ENCODE results near the gene NRGN. TPM values are rescaled to one million over a fixed set of nuclear protein-coding genes. Genes with fewer than 3 reads are reported as not detected.

NRGN gene
- total RNA-seq, 1 donor from 2014 or later = not detected

DNA sequence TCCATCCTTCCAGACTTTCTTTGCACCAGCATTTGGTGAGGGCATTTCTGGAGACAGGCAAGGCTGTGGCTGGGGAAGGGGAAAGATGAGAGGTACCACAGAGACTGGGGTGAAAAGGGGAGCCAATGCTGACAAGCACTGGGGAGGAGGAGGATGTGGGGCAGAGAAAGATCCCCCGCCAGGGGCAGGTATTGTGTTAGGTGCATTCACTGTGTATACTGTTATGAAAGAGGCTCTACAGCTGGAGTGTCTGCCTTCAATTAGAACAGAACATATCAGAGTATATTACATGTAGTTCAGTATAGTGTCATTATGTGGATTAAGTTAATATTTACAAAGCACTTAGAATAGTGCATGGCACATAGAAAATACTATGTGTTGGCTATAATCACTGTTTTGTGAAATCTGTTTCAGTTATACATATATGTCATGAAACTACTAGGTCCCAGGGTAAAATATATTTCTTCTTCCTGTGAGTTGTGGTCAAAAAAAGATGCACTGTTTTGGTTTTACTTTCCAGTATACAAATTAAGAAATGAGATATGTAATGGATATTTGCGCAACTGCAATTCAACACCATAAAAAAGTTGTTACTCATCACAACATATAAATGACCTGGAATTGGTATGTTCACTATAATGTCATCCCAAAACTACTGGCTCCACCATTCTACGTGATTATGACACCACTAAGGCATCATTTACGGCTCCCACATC, 52.0 kb downstream of the NRGN start:
- H3K36me3 ChIP-seq (ENCODE audit: control insufficient read depth, insufficient read depth, low read length) = no peaks in the 10 kb centered on the region
- DNase-seq (ENCODE audit: low read depth) = no peak
- TF ChIP-seq, protein P1, sequence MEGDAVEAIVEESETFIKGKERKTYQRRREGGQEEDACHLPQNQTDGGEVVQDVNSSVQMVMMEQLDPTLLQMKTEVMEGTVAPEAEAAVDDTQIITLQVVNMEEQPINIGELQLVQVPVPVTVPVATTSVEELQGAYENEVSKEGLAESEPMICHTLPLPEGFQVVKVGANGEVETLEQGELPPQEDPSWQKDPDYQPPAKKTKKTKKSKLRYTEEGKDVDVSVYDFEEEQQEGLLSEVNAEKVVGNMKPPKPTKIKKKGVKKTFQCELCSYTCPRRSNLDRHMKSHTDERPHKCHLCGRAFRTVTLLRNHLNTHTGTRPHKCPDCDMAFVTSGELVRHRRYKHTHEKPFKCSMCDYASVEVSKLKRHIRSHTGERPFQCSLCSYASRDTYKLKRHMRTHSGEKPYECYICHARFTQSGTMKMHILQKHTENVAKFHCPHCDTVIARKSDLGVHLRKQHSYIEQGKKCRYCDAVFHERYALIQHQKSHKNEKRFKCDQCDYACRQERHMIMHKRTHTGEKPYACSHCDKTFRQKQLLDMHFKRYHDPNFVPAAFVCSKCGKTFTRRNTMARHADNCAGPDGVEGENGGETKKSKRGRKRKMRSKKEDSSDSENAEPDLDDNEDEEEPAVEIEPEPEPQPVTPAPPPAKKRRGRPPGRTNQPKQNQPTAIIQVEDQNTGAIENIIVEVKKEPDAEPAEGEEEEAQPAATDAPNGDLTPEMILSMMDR (IDR thresholded peaks at IDR 0.05; ENCODE audit: insufficient read depth, low read length, poor library complexity, severe bottlenecking) = no peak
- no peak overlapping the region for H3K4me3 ChIP-seq (ENCODE audit: low read depth, low read length)
- no peaks in the 10 kb centered on the region for H3K27me3 ChIP-seq (ENCODE audit: control insufficient read depth, insufficient read depth, low read length)

DNA sequence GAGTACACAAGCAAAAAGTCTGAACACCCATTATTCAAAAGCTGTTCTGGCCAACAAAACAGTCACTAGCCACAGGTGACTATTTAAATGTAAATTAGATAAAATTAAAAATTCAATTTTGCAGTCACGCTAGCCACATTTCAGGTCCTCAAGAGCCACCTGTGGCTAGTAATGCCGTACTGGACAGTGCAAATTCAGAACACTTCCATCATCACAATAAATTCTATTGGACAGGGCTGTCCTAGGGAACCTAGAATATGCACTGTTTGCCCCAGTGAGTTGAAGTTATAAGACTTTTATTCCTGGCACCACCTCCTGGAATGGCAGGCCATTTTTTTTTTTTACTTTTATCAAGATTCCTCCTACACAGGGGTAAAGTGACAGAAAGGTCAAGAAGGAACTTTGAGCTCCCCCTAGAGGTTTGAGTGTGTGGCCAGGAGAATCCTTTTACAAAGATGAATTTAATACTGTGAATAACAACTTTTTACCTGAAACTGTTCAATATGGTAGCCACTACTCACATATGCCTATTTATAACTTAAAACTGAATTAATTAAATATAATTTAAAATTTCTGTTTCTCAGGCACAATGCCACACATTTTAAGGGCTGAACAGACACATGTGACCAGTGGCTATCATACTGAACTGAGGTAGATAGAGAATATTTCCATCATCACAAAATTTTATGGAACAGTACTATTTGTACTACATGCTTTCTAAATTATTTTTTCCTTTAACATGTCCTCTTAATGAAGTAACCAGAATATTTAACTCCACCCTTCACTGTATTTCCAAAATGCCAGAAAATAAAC, 53.9 kb downstream of the NRGN start:
- DNase-seq (ENCODE audit: low read depth) = no peak

DNA sequence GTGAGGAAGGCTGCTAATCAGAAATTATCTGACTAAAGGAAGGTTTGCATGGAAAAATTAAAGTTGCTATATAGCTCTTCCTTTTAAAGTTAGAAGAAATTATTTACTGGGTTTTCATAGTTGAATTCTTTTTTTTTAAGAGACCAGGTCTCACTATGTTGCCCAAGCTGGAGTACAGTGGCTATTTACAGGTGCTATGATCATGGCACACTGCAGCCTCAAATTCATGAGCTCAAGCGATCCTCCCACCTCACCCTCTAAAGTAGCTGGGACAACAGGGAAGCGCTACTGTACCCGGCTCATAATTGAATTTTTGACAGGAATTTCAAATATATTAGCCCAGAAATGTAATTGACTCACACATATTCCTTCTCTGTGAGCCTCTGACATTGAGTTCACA, 56.6 kb downstream of the NRGN start:
- Histone ChIP-seq H3K36me3 (ENCODE audit: control insufficient read depth, insufficient read depth, low read length) (no peaks in the 10 kb centered on the region), H3K27me3 (ENCODE audit: control insufficient read depth, insufficient read depth, low read length) (no peaks in the 10 kb centered on the region), H3K4me3 (ENCODE audit: low read depth, low read length) (no peak overlapping the region)
- no peak for DNase-seq (ENCODE audit: low read depth)
- TF ChIP-seq, protein P1 (IDR thresholded peaks at IDR 0.05; ENCODE audit: insufficient read depth, low read length, poor library complexity, severe bottlenecking) = no peak

More for the DNA sequence above, 53.9 kb downstream of the NRGN start:
- Histone ChIP-seq H3K36me3 (ENCODE audit: control insufficient read depth, insufficient read depth, low read length) (no peaks in the 10 kb centered on the region), H3K4me3 (ENCODE audit: low read depth, low read length) (no peak overlapping the region), H3K27me3 (ENCODE audit: control insufficient read depth, insufficient read depth, low read length) (no peaks in the 10 kb centered on the region)
- TF ChIP-seq, protein P1 (IDR thresholded peaks at IDR 0.05; ENCODE audit: insufficient read depth, low read length, poor library complexity, severe bottlenecking) = peak; percentile 78

Other genes with a start within 250 kb of the NRGN start
- gene OR8B12, start 196.3 kb upstream of the NRGN start, total RNA-seq = not detected in 2 replicates
- gene OR8A1, start 169.9 kb upstream of the NRGN start, total RNA-seq = not detected in 2 replicates
- not detected in 2 replicates for gene PANX3, start 128.5 kb upstream of the NRGN start, total RNA-seq
- 45.4 and 53.7 TPM in 2 replicates for gene TBRG1, start 117.1 kb upstream of the NRGN start, total RNA-seq
- 9.4 and 10.3 TPM in 2 replicates for gene SIAE, start 66.2 kb upstream of the NRGN start, total RNA-seq
- gene SPA17, start 66.0 kb upstream of the NRGN start, total RNA-seq = 14.1 and 15.8 TPM in 2 replicates
- gene VSIG2, start 12.3 kb downstream of the NRGN start, total RNA-seq = 0.50 TPM in 1 of 2 replicates, not detected in the other
- 10.3 and 10.4 TPM in 2 replicates for gene ESAM, start 22.3 kb downstream of the NRGN start, total RNA-seq
- gene MSANTD2, start 60.5 kb downstream of the NRGN start, total RNA-seq = 8.0 and 16.0 TPM in 2 replicates
- 57.0 and 70.2 TPM in 2 replicates for gene ROBO3, start 125.5 kb downstream of the NRGN start, total RNA-seq
- 5.1 and 6.3 TPM in 2 replicates for gene ROBO4, start 157.9 kb downstream of the NRGN start, total RNA-seq
- not detected in 2 replicates for gene HEPN1, start 179.3 kb downstream of the NRGN start, total RNA-seq
- gene HEPACAM, start 196.1 kb downstream of the NRGN start, total RNA-seq = 0.14 and 0.17 TPM in 2 replicates
- gene CCDC15, start 214.3 kb downstream of the NRGN start, total RNA-seq = 1.4 and 3.1 TPM in 2 replicates